GM19452 (cell line): ENCODE results near the gene WSCD2.

Experiments
- ATAC-seq: cut with Tn5 transposase; IDR thresholded peaks from one replicate; pipeline ENCODE4 v1.9.1; 2021; ENCODE audit not compliant: unreplicated experiment

The WSCD2 gene

DNA sequence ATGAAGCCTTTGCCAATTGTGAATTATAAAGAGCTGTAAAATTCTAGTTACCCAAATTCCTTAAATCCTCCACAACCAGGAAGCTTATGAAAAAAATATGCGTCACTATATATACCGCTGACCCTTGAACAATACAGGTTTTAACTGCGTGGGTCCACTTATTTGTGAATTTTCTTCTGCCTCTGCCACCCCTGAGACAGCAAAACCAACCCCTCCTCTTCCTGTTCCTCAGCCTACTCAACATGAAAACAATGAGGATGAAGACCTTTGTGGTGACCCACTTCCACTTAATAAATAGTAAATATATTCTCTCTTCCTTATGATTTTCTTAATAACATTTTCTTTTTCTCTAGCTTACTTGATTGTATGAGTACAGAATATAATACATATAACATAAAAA, 167.9 kb downstream of the WSCD2 start:
- ATAC-seq: no peak

DNA sequence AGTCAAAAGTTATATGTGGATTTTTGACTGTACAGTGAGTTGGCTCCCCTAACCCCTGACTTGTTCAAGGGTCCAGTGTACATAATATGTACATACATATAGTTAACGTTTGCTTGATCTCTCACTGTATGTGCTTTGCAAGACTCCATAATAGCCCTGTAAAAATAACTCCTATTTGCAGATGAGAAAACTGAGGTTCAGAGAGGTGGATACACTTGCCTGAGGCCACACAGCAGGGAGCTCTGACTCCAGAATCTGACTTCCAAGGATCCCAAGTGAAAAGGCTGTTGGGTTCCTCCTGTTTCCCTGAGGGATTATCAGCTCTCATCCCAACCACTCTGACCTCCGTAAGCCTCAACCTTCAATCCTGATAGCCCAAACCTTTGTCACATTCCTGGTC, 168.3 kb downstream of the WSCD2 start:
- no peak for ATAC-seq

DNA sequence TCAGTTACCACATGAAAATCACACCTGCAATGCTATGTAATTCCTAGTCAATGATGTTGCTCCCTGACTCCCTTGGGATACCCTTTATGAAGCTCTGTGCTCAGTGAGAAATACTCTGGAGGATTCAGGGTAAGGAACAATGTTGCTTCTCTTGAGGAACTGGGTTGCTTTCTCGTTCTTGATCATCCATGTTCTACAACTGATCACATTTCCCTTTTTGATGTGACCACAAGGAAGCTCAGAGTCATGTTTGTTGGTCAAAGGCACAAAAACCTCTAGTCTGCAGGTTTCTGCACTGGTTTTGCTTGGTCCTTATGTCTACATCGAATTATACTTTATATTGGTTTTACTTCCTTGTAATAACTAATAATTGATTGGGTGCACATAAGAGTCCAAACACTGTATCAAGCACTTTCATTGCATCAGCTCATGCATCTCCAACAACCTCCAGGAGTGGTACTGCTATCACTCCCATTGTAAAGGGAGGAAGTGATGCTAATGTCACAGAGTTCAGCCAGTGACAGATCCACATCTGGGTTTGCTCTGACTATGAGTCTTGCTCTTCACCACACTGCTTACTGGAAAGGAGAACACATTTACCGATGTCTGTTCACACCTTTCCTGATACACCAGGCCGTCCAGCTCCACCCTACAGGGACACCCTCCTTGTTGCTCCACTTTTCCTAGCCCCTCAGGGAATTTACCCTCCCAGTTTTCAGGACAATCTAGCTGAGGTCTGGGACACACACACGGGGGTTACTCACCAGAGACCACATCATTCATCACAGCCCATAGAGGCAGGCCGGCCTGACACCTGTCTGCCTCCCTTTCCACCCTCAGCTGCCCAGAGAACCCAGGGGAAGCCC, 169.0 kb downstream of the WSCD2 start:
- ATAC-seq: peak; percentile 64

DNA sequence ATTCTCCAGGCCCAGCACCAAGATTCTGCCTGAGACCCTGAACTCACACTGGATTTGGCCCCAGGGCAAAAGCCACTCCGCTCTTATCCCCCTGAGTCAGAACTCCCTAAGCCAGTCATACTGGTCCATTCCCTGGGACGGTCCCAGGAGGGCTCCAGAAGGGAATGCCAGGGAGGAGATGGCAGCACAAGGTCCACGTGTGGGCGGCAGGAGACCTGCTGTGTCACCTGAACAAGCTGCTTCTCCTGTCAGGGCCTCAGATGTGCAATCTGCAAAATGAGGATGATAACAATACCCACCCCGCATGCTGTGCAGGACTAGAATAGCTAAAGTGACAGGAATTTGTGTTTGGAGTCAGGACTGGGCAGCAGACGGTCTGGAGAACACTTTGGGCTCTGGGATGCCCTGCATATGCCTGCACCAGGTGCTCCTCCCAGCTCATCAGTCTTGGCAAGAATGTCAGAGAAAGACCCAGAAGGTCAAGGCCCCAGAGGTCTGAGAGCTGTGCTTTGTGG, 169.7 kb downstream of the WSCD2 start:
- ATAC-seq: no peak

DNA sequence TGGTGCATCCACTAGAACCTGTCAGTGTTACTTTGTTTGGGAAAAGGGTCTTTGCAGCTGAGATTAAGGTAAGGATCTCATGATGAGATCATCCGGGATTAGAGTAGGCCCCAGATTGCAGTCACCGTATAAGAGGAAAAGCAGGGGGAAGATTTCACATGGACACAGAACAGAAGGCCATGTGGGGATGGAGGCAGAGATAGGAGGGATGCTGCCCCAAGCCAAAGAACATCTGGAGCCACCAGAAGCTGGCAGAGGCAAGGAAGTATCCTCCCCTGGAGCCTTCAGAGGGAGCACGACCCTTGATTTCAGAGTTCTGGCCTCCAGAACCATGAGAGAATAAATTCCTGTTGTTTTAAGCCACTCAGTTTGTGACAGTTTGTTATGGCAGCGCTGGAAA, 170.4 kb downstream of the WSCD2 start:
- ATAC-seq: no peak
